ENCODE results near the gene FGFR2.

- no peak for TF ChIP-seq CTCF (IDR thresholded peaks at IDR 0.05)
- TF ChIP-seq POLR2A (IDR thresholded peaks at IDR 0.05), result no peak
- TF ChIP-seq POLR2AphosphoS5 (IDR thresholded peaks at IDR 0.05), result no peak
- TF ChIP-seq EP300 (IDR thresholded peaks at IDR 0.05), result no peak
Measured at GRCh38 chr10:121437596-121437995, 160.6 kb downstream of the FGFR2 start.

Measured in suprapubic skin (tissue), 4 donors.